Measurements from ENCODE around the gene SLMAP.

SLMAP gene

DNA sequence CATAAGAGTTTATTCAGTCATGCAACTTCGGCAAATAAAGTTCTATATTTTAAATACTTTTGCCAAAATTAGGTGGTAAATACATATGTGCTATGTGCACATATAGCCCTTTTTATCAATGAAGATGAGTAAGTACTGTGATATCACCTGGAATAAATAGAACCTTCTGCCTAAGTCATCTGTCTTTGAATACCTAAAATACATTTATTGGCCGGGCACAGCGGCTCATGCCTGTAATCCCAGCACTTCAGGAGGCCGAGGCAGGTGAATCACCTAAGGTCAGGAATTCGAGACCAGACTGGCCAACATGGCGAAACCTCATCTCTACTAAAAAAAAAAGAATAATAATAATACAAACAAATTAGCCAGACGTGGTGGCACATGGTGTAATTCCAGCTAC lies 178.3 kb downstream of the SLMAP start:
- Mint-ChIP-seq H3K36me3 (peaks cover 6% of the 10 kb centered on the region), H3K4me1 (ENCODE audit: low read depth) (no peaks in the 10 kb centered on the region), H3K27me3 (no peaks in the 10 kb centered on the region), H3K9me3 (ENCODE audit: low read depth) (no peaks in the 10 kb centered on the region), H3K27ac (no peak overlapping the region), H3K4me3 (no peak overlapping the region)

GRCh38 chr3:57935539-57935938 lies 179.4 kb downstream of the SLMAP start:
- no peak overlapping the region for H3K27ac Mint-ChIP-seq
- H3K27me3 Mint-ChIP-seq, result no peaks in the 10 kb centered on the region

DNA sequence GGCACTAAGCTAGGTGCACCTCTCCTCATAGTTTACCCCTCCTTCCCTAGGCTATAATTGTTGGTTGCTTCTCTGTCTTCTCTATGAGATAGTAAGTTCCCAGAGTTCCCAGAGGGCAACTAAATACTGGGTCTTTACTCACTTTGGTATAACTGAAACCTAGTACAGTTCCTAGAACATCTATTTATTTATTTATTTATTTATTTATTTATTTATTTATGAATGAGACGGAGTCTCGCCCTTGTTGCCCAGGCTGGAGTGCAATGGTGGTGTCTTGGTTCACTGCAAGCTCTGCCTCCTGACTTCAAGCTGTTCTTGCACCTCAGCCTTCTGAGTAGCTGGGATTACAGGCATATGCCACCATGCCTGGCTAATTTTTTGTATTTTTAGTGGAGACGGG lies 181.0 kb downstream of the SLMAP start:
- Mint-ChIP-seq H3K4me3 (no peak overlapping the region), H3K27ac (no peak overlapping the region), H3K9me3 (ENCODE audit: low read depth) (no peaks in the 10 kb centered on the region), H3K36me3 (peaks cover 3% of the 10 kb centered on the region), H3K27me3 (no peaks in the 10 kb centered on the region), H3K4me1 (ENCODE audit: low read depth) (no peaks in the 10 kb centered on the region)

More at GRCh38 chr3:57935539-57935938, 179.4 kb downstream of the SLMAP start:
- no peaks in the 10 kb centered on the region for H3K9me3 Mint-ChIP-seq (ENCODE audit: low read depth)
- H3K36me3 Mint-ChIP-seq, result peaks cover 6% of the 10 kb centered on the region
- H3K4me3 Mint-ChIP-seq, result no peak overlapping the region
- H3K4me1 Mint-ChIP-seq (ENCODE audit: low read depth), result no peaks in the 10 kb centered on the region

GRCh38 chr3:57939775-57940174 lies 183.7 kb downstream of the SLMAP start:
- Mint-ChIP-seq H3K36me3 (no peaks in the 10 kb centered on the region), H3K27me3 (no peaks in the 10 kb centered on the region), H3K27ac (no peak overlapping the region), H3K9me3 (ENCODE audit: low read depth) (no peaks in the 10 kb centered on the region), H3K4me1 (ENCODE audit: low read depth) (no peaks in the 10 kb centered on the region), H3K4me3 (no peak overlapping the region)

DNA sequence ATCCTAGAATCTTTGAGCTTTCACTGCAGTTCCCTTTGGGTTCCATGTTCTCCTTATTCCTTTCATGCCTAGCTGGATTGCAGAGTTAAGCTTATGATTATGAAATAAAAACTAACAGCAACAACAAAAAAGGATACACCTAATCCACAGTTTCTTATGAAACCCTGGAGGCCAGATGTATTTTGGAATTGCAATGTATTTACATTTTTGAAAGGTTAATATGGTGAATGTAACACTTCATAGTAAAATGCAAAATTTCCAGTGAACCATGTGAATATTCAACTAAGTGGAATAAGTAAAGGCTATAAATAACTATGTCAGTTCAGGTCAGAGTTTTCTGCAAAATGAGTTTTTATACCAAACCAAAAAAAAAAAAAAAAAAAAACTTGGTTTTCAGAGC lies 186.3 kb downstream of the SLMAP start:
- H3K36me3 Mint-ChIP-seq, result no peaks in the 10 kb centered on the region
- H3K4me1 Mint-ChIP-seq (ENCODE audit: low read depth), result no peaks in the 10 kb centered on the region

DNA sequence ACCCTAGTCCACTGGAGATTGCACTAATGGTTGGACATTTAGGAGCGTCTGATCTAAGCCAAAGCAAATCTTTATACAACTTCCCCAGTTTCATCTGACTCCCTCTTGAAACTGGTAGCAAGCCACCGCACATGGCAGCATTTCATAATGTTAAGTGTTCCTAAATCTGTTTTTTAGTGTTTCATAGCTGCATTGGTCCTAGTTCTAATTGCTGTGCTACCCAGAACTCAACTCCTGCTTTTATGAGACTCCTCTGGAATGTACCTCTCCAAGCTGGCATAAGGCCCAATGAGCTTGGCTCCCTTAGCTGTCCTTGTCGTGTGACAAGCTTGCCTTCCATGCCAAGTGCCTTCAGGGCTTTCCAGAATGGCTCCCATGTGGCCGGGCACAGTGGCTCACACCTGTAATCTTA lies 186.8 kb downstream of the SLMAP start:
- Mint-ChIP-seq H3K27ac (no peak overlapping the region), H3K36me3 (no peaks in the 10 kb centered on the region), H3K27me3 (no peaks in the 10 kb centered on the region), H3K4me1 (ENCODE audit: low read depth) (no peaks in the 10 kb centered on the region), H3K9me3 (ENCODE audit: low read depth) (no peaks in the 10 kb centered on the region), H3K4me3 (no peak overlapping the region)

More for the DNA sequence above, 186.3 kb downstream of the SLMAP start:
- H3K4me3 Mint-ChIP-seq, result no peak overlapping the region
- no peaks in the 10 kb centered on the region for H3K9me3 Mint-ChIP-seq (ENCODE audit: low read depth)
- H3K27ac Mint-ChIP-seq, result no peak overlapping the region
- no peaks in the 10 kb centered on the region for H3K27me3 Mint-ChIP-seq

GRCh38 chr3:57943525-57944495 lies 187.7 kb downstream of the SLMAP start:
- H3K27ac Mint-ChIP-seq, result no peak overlapping the region
- H3K4me1 Mint-ChIP-seq (ENCODE audit: low read depth), result no peaks in the 10 kb centered on the region
- no peaks in the 10 kb centered on the region for H3K27me3 Mint-ChIP-seq
- H3K4me3 Mint-ChIP-seq, result no peak overlapping the region
- H3K9me3 Mint-ChIP-seq (ENCODE audit: low read depth), result no peaks in the 10 kb centered on the region
- H3K36me3 Mint-ChIP-seq, result no peaks in the 10 kb centered on the region

DNA sequence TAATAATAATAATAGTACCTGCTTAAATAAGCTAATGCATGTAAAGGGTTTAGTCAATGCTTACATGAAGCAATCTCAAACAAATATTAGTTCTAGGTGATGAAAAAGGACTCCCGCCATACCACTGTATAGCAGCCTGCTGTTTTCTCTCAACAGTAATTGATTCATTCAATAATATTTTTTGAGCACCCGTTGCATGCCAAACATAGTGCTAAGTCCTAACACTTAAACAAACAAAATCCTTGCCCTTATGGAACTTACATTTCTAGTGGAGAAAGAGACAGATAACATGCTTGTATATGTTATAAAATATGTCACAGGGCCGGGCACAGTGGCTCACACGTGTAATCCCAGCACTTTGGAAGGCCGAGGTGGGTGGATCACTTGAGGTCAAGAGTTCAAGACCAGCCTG lies 190.9 kb downstream of the SLMAP start:
- Mint-ChIP-seq H3K4me1 (ENCODE audit: low read depth) (no peaks in the 10 kb centered on the region), H3K9me3 (ENCODE audit: low read depth) (no peaks in the 10 kb centered on the region), H3K36me3 (no peaks in the 10 kb centered on the region), H3K27me3 (no peaks in the 10 kb centered on the region), H3K4me3 (no peak overlapping the region), H3K27ac (no peak overlapping the region)

- Mint-ChIP-seq H3K36me3 (no peaks in the 10 kb centered on the region), H3K27me3 (no peaks in the 10 kb centered on the region), H3K4me1 (ENCODE audit: low read depth) (no peaks in the 10 kb centered on the region), H3K9me3 (ENCODE audit: low read depth) (no peaks in the 10 kb centered on the region), H3K4me3 (no peak overlapping the region), H3K27ac (no peak overlapping the region)
These were observed 192.1 kb downstream of the SLMAP start for GRCh38 chr3:57948080-57948671.

- Mint-ChIP-seq H3K27ac (no peak overlapping the region), H3K4me1 (ENCODE audit: low read depth) (no peaks in the 10 kb centered on the region), H3K4me3 (no peak overlapping the region), H3K36me3 (no peaks in the 10 kb centered on the region), H3K9me3 (ENCODE audit: low read depth) (no peaks in the 10 kb centered on the region), H3K27me3 (no peaks in the 10 kb centered on the region)
These were observed 192.7 kb downstream of the SLMAP start for GRCh38 chr3:57948781-57949242.

- Mint-ChIP-seq H3K4me1 (ENCODE audit: low read depth) (no peaks in the 10 kb centered on the region), H3K27ac (no peak overlapping the region), H3K9me3 (ENCODE audit: low read depth) (no peaks in the 10 kb centered on the region), H3K36me3 (no peaks in the 10 kb centered on the region), H3K4me3 (no peak overlapping the region), H3K27me3 (no peaks in the 10 kb centered on the region)
These were observed 193.2 kb downstream of the SLMAP start for GRCh38 chr3:57949344-57949743.

DNA sequence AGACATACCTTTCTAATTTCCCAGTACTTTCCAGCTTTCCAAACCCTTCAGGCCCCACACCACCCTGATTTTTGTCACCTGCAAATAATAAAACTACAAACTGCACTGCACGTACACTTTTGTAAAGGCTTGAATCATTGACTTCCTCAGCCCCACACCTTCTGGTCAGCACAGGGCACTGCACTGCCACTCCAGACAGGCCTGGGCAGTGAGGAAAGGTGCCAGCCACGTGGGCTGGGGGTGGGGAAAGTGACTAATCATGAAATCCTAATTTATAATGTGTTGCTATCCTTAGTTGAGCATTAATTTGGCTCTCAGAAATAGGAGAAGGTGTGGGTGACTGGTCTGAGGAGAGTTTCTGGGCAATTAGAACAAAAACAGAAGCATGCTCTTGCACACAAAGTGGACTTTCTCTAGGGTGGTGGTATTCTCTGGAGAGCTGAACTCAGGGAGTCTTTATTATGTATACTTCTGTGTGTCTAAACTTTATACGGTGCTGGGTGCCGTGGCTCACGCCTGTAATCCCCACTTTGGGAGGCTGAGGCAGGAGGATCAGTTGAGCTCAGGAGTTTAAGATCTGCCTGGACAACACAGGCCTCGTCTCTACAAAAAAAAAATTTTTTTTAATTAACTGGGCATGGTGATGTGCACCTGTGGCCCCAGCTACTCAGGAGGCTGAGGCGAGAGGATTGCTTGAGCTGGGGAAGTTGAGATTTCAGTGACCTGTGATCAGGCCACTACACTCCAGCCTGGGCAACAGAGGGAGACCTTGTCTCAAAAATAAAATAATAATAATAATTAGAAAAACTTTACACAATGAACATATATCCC lies 193.9 kb downstream of the SLMAP start:
- H3K4me1 Mint-ChIP-seq (ENCODE audit: low read depth), result no peaks in the 10 kb centered on the region
- H3K27me3 Mint-ChIP-seq, result no peaks in the 10 kb centered on the region
- H3K4me3 Mint-ChIP-seq, result no peak overlapping the region
- H3K36me3 Mint-ChIP-seq, result no peaks in the 10 kb centered on the region
- H3K9me3 Mint-ChIP-seq (ENCODE audit: low read depth), result no peaks in the 10 kb centered on the region
- H3K27ac Mint-ChIP-seq, result no peak overlapping the region

DNA sequence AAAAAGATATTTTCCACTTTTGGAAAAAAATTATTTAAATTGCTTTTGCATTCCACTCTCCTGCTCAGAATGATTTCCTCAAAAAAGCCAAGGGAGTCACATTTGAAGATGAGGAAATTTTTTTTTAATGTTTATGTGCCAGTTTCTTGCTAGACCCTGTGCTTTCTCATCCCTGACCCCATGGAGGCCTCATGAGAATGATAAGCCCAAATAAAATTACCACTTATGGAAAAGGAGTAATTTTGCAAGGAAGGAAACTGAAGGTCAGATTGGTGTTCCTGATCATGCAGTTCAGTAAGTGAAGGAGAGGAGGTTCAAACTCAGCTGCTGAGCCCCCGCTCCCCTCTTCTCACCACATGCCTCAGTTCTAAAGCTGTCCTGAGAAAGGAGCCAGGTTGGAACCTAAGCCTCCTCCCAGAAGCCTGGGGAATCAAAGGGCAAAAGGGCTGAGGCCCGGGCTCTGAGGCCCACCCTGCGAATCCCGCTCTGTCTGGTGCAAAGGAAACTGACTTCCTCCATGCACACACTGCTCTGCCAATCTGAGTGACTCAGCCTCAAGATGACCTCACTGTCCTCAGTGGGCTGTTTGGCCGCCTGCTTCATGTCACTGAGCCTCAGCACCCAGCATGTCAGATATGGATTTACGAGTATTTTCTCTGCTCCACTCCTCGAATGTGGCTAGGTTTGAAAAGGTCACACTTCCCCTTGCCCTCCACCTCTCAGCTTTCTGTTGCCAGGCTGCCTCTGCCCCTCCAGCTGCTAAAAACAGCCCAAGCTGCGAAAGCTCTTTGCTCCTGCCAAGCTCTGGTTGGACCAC lies 195.2 kb downstream of the SLMAP start:
- no peaks in the 10 kb centered on the region for H3K4me1 Mint-ChIP-seq (ENCODE audit: low read depth)
- H3K36me3 Mint-ChIP-seq, result no peaks in the 10 kb centered on the region
- H3K27ac Mint-ChIP-seq, result no peak overlapping the region
- H3K27me3 Mint-ChIP-seq, result no peaks in the 10 kb centered on the region
- H3K4me3 Mint-ChIP-seq, result no peak overlapping the region
- H3K9me3 Mint-ChIP-seq (ENCODE audit: low read depth), result no peaks in the 10 kb centered on the region

GRCh38 chr3:57952208-57952631 lies 196.1 kb downstream of the SLMAP start:
- Mint-ChIP-seq H3K36me3 (no peaks in the 10 kb centered on the region), H3K27me3 (no peaks in the 10 kb centered on the region), H3K4me1 (ENCODE audit: low read depth) (no peaks in the 10 kb centered on the region), H3K4me3 (no peak overlapping the region), H3K27ac (no peak overlapping the region), H3K9me3 (ENCODE audit: low read depth) (no peaks in the 10 kb centered on the region)
